ENCODE measurements around the gene LAMA5.

LAMA5 gene

DNA sequence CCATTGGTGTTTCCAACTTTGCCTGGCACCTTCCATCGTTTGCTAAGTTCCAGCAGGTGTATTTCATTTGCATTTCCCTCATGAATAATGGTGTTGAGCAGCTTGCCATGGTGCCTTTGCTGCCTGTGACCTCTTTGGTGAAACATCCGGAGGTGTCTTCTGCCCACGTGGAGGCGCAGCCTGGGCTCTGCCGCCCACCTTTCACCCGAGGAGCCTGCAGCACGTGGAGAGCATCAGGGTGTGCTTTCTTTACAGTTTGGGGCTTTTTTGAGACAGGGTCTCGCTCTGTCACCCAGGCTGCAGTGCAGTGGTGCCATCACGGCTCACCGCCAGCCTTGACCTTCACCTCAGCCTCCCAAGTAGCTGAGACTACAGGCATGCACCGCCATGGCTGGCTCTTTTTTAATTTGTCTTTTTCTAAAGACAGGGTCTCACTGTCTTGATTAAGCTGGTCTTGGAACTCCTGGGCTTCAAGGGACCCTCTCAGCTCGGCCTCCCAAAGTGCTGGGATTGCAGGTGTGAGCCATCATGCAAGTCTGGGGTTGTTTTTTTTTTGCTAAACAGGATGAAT lies 67.4 kb downstream of the LAMA5 start:
- DNase-seq = no peak

- no peak for DNase-seq
These were observed 68.4 kb downstream of the LAMA5 start for GRCh38 chr20:62298577-62299249.

GRCh38 chr20:62297449-62298227 lies 69.5 kb downstream of the LAMA5 start:
- DNase-seq = no peak

- DNase-seq = no peak
These were observed 70.2 kb downstream of the LAMA5 start for GRCh38 chr20:62296724-62297448.

- no peak for DNase-seq
These were observed 72.6 kb downstream of the LAMA5 start for GRCh38 chr20:62294516-62294915.

GRCh38 chr20:62293946-62294345 lies 73.2 kb downstream of the LAMA5 start:
- no peak for DNase-seq

DNA sequence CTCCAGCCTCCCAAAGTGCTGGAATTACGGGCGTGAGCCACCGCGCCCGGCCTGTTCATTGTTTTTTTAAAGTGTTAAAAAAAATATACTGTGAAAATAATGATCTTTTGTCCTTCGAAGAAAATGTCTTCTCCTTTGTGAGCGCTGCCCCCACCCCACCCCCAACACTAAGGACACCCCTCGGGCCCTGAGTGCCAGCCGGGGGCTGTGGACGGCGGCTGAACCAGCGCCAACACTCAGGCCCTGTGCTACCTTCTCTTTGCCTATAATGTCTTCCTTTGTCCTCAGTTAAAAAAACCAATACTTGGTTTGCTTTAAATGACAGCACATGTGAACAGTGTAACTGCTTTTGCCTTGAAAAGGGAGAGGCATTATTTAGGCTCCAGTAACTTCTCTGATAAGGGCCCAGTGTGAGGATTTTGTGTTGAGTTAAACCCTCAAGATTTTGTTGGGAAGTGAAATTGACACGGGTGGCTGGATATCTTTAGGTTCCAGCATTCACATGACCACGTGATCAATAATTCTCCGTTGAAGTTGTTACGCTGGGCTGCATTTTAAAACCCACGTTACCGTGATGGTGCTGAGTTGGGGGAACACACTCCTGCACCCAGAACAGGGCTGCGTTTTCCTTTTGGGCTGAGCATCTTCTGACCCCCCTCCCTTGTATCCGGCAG lies 73.9 kb downstream of the LAMA5 start:
- DNase-seq = no peak

- DNase-seq = no peak
These were observed 75.0 kb downstream of the LAMA5 start for GRCh38 chr20:62292108-62292507.

DNA sequence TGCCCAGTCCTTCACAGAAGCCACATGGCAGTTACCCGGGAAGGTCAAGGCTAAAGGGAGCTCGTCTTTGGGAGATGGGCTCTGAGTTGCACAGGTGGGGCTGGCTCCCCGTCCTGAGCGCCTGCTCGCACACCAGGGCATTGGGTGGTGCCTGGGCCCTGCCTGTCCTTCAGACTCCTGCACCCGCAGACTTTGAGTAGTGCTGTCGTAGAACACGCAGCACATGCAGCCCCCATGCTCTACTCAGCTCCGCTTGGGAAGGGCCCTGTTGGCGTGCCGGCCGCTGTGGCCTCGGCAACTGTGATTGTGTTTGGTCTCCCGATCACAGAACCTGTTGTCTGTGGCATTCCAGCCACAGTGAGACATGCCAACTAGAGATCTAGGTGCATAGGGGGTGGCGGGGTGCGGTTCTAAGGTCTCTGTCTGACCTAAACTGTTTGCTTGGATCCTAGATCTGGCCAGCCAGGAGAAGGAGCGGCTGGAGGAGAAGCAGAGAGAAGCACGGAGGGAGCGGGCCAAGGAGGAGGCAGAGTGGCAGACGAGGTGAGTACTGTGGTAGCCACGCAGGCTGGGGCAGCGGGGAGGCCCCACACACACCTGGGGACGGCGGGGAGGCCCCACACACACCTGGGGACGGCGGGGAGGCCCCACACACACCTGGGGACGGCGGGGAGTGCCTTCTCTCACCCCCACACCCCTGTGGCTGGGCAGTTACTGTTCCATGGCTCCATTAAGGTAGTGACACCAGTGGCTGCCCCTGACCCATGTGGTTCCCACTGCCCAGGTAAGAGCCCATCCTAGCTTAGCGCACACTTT lies 75.7 kb downstream of the LAMA5 start:
- DNase-seq = no peak

DNA sequence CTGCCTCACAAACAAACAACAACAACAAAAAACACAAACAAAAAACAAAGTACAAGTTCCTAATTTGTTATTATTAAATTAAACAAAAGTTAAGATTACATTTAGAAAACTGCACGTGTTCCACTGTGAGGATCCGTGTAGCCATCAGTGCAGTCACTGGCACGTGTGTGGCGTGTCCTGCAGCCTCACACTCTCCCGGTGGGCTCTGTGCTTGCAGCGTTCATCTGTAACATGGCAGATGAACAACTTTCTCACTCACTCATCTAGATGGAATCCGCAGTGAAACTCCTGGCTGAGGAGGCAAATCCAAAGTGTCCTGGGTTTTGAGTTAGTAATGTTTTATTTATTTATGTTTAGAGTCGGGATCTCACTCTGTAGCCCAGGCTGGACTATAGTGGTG lies 77.2 kb downstream of the LAMA5 start:
- no peak for DNase-seq

- DNase-seq = no peak
These were observed 78.0 kb downstream of the LAMA5 start for GRCh38 chr20:62289131-62289530.

DNA sequence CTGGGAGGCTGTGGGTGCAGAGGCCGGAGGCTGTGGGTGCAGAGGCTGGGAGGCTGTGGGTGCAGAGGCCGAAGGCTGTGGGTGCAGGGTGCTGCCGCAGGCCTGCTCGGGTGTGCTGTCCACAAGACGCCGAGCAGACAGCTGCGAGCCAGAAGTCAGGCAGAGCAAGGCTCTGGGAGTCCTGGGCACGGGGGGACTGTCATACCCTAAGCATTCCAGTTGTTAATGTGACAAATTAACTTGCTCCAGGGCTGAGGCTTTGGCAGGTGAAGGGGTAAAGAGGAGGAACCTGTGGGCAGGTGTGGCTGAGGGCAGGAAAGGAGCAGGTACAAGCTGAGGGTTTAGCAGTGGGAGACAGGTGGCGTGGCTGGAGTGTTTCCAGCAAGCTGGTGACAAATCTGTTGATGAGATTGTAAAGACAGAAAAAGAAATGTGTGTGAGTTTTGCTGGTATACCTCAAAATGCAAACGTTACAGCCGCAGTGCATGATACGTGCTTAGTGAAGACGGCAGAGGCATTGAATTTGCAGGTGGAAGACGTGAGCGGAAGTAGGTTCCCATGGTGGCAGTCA lies 78.5 kb downstream of the LAMA5 start:
- no peak for DNase-seq

DNA sequence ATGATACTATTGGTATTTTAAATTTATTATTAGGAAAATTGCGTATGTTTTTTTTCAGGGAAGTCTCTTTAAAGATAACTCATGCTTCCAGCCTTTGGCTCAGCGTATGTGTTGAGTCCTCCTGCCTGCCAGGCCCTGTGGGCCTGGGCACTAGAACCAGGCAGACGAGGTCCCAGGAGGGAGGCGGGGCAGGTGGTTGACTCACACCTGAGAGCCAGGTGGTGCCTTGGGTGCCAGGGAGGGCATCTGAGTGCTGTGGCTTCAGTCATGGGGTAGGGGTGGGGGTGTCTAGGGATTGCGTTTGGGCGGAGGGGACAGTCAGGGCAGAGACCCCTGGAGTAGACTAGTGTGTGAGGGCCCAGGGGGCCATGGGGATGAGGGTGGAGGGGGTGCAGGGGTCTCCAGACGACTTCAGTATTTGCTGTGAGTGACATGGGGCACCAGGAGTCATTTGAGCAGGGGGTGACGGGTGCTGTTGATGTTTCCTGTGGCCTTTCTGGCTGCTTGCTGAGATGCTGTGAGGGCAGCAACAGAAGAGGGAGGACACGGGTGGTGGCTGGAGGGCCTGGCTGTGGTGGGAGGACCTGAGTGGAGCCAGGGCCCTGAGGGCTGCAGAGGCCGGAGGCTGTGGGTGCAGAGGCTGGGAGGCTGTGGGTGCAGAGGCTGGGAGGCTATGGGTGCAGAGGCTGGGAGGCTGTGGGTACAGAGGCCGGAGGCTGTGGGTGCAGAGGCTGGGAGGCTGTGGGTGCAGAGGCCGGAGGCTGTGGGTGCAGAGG lies 79.2 kb downstream of the LAMA5 start:
- no peak for DNase-seq

DNA sequence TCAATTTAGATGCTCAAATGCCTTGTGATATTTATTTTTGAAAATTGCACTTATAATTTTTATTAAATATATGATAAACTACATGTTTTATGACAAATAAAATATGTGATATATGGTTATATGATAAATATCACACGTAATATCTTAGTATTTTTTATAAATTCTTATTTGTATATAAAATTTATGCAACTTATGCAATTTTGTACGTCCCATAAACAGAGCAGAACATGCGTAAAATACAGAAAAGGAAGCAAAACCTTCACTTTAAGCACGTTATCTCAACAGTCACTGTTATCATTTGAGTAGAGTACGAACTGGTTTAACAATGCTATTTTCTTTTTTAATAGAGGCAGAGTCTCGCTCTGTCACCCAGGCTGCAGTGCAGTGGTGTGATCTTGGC lies 80.0 kb downstream of the LAMA5 start:
- DNase-seq = no peak

DNA sequence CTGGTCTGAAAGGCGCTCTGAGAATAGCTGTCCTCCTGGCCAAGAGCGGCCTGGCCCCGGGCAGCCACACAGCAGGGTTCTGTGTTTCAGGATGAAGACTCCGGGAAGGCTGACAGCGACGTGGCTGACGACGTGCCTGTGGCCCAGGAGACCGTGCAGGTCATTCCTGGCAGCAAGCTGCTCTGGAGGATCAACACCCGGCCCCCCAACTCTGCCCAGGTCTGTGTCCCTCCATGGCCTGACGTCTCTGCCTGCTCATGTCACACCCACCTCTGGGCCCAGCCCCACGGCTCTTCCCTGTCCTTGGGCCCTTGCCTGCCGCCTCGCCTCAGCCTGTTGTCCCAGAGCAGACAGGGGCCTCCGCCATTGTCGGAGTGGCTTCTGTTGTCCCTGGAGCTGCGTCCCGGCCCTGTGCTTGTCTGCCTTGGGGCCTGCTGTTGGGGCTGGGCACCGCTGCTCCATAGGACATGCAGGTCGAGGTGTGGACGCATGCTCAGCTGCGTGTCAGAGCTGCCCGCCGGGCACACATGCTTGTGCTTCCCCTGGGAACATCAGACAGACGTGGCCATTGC lies 80.5 kb downstream of the LAMA5 start:
- DNase-seq = no peak

DNA sequence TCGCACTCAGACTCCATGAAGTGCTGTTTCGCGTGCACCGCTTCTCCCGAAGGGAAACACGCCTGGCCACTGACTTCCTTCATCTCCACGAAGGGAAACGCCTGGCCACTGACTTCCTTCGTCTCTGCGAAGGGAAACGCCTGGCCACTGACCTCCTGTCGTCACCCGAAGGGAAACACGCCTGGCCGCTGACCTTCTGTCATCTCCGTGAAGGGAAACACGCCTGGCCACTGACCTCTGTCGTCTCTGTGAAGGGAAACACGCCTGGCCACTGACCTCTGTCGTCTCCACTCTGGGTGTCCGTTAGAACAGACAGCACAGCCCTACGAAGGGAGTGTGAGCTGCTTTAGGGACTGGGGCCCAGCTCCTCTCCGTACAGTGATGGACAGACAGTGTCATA lies 81.4 kb downstream of the LAMA5 start:
- no peak for DNase-seq

DNA sequence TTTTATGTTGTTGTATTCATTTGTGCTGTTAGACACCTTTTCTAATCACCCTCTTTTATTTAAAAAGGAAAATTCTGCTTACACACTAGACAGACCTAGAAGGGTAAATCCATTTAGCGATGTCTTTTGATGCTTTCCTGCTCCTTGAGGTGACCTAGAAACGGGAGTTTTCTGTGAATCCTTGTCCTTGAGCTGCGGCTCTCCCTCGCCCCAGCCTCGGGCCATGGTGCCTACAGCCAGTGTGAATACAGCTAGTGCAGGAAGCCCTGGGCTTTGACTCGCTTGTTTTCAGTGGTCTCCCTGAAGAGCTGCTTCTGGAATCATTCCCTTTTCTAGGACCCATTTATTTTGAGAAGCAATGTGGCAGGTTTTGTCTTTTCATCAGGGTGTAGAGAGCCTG lies 82.0 kb downstream of the LAMA5 start:
- DNase-seq = no peak

- DNase-seq = no peak
These were observed 82.7 kb downstream of the LAMA5 start for GRCh38 chr20:62284448-62284847.

GRCh38 chr20:62282877-62283503 lies 84.1 kb downstream of the LAMA5 start:
- DNase-seq = no peak

DNA sequence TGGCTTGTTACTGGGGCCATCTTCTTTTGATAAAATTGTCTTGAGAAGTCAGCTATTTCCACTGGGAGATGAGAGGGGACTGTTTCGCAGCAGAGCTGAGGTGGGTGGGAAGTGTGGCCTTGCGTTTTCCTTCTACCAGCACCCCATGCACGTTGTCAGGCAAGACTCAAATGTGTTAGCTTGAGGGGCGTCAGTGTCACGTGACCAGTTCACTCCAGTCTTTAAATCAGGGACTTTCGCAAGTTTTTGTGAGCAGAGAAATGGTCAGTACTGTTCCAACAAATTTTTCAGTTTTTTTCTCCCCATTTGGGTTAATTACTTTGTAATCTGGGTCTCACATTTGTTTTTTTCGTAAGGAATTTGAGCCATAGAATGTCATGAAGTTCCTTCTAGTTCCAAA lies 85.0 kb downstream of the LAMA5 start:
- DNase-seq = no peak
